Measurements from ENCODE around the gene CAND1.

CAND1 gene
- long read RNA-seq, donor 1, full-length matches to known transcripts, result 9 of 17 reads
- long read RNA-seq, donor 1, partial matches to known transcripts, result 8 of 17 reads
- long read RNA-seq, donor 1, other reads (novel, unspliced or antisense), result 0 of 17 reads
- long read RNA-seq, donor 2, full-length matches to known transcripts, result 4 of 4 reads
- long read RNA-seq, donor 2, partial matches to known transcripts, result 0 of 4 reads
- long read RNA-seq, donor 2, other reads (novel, unspliced or antisense), result 0 of 4 reads
- long read RNA-seq, donor 3, full-length matches to known transcripts, result 14 of 19 reads
- long read RNA-seq, donor 3, partial matches to known transcripts, result 5 of 19 reads
- long read RNA-seq, donor 3, other reads (novel, unspliced or antisense), result 0 of 19 reads
- long read RNA-seq, donor 4, full-length matches to known transcripts, result 14 of 37 reads
- long read RNA-seq, donor 4, partial matches to known transcripts, result 23 of 37 reads
- long read RNA-seq, donor 4, other reads (novel, unspliced or antisense), result 0 of 37 reads
- long read RNA-seq, donor 5, full-length matches to known transcripts, result 11 of 38 reads
- long read RNA-seq, donor 5, partial matches to known transcripts, result 27 of 38 reads
- long read RNA-seq, donor 5, other reads (novel, unspliced or antisense), result 0 of 38 reads
- long read RNA-seq, donor 6, full-length matches to known transcripts, result 12 of 32 reads
- long read RNA-seq, donor 6, partial matches to known transcripts, result 20 of 32 reads
- long read RNA-seq, donor 6, other reads (novel, unspliced or antisense), result 0 of 32 reads
- long read RNA-seq, donor 7, full-length matches to known transcripts, result 21 of 45 reads
- long read RNA-seq, donor 7, partial matches to known transcripts, result 24 of 45 reads
- long read RNA-seq, donor 7, other reads (novel, unspliced or antisense), result 0 of 45 reads
- long read RNA-seq, donor 8, full-length matches to known transcripts, result 12 of 24 reads
- long read RNA-seq, donor 8, partial matches to known transcripts, result 12 of 24 reads
- long read RNA-seq, donor 8, other reads (novel, unspliced or antisense), result 0 of 24 reads

DNA sequence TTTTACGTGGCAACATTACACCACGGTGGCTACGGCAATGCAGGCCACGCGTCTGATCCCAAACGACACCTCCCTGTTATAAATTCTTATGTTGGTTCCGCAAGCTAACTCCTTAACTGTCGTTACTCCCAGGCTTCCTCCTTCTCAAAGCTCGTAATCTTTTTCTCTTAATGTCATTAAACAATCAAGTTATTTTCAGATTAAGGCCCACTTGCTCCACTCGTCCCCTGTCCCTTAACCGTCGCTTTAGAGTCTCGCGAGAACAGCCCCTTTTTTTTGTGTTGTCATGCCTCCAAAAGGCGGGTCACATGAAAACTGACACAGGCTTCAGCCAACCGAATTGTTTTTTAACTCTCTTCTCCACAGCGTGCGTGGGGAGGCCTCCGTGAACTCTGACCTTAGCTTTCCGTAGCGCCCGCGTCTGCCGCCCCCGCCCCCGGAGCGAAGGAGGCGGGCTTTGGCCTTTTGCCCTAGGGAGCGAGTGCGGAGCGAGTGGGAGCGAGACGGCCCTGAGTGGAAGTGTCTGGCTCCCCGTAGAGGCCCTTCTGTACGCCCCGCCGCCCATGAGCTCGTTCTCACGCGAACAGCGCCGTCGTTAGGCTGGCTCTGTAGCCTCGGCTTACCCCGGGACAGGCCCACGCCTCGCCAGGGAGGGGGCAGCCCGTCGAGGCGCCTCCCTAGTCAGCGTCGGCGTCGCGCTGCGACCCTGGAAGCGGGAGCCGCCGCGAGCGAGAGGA lies at the start of gene CAND1:
CAND1 (plus strand) TSS at position 463 of the 737 bp plus-strand sequence. CDS start 360 bp downstream, outside the sequence.
- DNase-seq, result peak; percentile 99

GRCh38 chr12:67220065-67220464 lies 49.1 kb upstream of the CAND1 start:
- no peak for DNase-seq

GRCh38 chr12:67222302-67222701 lies 46.9 kb upstream of the CAND1 start:
- DNase-seq, result no peak

- no peak for DNase-seq
Observed at GRCh38 chr12:67223225-67223624, 45.9 kb upstream of the CAND1 start.

DNA sequence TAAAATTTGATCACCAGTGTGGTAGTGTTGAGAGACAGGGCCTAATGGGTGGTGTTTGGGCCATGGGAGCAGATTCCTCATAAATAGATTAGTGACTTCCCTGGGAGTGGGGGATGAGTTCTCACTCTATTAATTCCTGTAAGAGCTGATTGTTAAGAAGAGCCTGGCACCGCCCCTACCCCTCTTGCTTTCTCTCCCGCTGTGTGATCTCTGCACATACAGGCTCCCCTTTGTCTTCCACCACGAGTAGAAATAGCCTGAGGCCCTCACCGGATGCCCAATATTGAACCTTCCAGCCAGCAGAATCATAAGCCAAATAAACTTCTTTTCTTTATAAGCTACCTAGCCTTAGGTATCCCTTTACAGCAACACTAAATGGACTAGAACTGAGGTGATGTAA lies 31.9 kb upstream of the CAND1 start:
- DNase-seq, result no peak

- no peak for DNase-seq
Observed at GRCh38 chr12:67239061-67239460, 30.1 kb upstream of the CAND1 start.

DNA sequence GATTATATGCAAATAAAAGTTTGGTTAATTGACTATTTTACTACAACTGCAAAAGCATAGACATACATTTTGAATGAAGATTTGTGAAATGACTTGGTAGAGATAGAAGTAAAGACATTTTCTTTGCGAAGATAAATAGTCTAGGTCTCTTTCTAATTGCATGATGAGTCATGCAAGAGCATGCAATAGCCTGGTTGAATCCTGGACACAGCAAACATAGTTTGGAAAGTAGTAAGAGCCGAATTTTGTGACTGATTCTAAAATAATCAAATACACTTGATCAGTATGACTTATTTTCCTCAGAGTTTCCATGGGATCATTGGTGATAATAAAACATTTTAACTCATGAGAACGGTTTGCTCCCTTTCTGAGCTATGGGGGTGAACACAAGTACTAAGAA lies 27.7 kb upstream of the CAND1 start:
- DNase-seq, result no peak

DNA sequence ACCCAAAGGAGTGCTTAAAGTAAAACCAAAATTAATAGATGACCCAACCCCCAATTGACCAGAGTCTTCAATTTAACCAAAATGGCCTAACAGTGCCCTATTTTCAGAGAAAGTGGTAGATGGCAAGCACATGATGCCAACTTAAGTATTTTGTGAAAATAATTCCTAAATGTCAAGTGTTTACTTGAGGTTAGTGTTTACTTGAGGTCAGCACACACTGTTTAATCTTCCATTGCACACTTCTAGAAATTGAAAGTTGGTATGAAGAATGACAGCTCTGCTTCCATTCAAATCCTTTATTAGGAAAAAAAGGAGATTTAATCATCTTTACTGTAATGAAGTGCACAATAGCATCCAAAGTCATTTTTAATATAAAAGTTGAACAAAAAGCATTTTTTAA lies 25.9 kb upstream of the CAND1 start:
- no peak for DNase-seq

DNA sequence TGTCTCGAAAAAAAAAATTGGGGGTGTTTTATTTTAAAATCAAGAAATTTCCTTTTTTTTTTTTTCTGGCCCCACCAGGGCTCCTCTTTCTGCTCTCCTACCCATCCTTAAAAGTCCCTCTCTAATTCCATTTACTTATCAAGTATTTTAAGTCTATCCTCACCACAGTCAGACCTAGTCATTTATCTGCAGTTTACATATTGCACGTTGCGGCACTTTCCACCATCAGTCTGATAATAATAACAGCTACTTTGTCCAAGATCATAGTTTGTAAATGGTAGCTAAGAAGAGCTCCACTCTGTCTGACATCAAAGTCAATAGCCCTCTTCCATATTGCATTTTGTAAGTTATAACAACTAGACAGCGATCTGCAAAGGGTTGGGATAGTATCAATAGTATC lies 23.6 kb upstream of the CAND1 start:
- DNase-seq, result no peak

DNA sequence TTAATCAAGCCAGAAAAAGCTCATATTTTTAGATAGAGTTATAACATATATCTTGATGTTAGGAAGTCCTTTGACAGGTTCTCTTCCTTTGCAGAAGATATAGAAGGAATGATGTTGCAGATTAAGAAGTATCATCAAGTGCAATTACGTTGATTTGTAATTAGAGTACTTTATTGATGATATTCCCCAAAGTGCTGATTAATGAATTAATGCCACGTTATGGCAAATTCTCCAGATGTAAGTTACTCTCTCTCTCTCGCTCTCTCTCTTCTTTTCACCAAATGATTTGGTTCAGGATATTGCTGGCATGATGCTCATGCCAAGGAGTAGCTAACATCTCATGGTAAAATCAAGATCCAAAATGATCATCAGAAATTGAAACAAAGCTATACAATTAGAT lies 18.1 kb upstream of the CAND1 start:
- no peak for DNase-seq

DNA sequence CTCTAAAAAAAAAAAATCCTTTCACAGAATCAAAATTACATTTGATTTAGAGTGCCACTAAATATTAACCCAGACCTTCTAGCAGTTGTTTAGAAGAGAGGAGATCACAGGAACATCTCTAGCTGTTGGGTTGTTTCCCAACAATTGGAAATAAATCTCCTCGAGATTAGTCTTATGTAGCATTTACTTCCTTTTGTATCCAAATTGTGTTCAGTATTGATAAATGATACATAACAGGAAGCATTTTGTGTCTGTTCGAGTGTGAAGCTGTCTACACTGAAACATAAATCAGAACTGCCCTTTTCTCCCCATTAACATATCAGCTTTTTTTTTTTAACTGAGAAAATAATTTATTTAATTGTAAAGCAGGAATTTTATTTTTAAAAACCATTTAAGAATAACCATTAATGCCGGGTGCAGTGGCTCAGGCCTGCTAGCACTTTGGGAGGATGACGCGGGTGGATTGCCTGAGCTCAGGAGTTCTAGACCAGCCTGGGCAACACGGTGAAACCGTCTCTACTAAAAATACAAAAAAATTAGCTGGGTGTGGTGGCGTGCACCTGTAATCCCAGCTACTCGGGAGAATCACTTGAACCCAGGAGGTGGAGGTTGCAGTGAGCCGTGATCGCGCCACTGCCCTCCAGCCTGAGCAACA lies 14.7 kb upstream of the CAND1 start:
- no peak for DNase-seq

DNA sequence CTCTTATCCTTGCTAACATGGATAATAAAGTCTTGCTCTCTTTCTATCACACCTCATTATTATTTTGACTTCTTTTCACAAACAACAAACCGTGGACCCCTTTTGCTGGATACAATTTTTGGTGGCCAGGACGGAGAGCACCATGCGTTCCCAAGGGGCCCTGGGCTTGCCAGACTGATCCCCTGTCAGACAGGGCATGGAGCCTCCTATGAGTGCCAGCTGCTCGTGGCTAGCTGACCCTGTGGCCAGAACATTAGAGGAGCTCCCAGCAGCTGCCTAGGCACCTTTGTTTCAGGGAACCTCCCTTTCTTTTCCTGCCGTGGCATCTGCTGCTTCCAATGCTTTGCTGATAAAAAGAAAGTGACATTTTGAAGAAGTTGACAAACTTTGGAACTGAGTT lies 12.5 kb upstream of the CAND1 start:
- no peak for DNase-seq

DNA sequence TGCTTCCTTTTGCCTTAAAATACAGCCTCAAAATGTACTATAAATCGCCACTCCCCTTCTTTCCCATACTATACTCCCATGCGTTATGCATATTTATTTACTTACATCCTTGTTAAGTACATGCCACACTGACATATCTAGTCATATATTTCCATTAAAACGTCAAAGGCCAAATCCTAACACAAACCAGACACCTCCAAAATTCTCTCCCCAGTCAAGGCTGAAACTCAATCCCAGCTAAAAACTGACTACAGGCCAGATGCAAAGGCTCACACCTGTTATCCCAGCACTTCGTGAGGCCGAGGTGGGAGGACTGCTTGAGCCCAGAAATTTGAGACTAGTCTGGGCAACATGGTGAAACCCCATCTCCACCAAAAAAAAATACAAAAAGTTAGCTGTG lies 5.7 kb upstream of the CAND1 start:
- DNase-seq, result no peak

GRCh38 chr12:67268335-67268895 lies 743 bp upstream of the CAND1 start:
- DNase-seq, result peak; percentile 85

DNA sequence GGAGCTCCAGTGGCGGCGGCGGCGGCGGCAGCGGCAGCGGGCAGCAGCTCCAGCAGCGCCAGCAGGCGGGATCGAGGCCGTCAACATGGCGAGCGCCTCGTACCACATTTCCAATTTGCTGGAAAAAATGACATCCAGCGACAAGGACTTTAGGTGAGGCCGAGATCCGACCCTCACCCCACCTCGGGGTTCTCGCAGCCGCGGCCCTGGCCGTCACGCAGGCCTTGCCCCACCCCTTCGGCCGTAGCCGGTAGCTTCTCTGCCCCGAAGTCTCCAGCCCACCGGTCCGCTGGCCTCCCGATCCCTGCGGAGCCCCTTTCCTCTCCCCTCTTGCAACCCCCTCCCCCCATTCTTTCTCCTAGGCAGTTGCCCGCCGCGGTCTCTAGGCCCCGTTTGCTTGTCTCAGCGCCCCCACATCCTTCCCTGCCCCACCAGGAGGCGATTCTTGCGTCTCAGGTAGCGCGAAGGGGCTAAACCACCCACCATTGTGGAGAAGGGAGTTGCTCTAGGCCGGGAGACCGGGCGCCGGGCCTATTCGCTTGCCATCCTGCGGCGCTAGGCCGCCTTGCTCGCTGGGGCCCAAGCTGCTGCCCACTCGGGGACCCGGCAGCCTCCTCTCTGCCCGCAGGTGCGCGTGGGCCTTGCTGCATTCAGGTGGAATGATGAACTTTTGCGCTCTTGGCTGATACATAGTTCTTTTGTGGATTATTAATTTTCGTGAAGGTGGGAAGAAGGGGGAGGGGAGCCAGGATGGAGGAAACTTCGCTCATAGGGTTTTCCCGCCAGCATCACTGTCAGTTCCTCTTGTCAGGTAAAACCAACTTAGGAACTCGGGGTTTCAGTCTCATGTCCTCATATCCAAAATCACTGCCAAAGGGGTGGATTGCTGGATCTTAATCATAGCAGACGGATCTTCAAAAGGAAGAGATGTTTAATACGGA lies 745 bp downstream of the CAND1 start:
- DNase-seq, result peak; percentile 89

GRCh38 chr12:67270622-67271021 lies 1.5 kb downstream of the CAND1 start:
- no peak for DNase-seq

DNA sequence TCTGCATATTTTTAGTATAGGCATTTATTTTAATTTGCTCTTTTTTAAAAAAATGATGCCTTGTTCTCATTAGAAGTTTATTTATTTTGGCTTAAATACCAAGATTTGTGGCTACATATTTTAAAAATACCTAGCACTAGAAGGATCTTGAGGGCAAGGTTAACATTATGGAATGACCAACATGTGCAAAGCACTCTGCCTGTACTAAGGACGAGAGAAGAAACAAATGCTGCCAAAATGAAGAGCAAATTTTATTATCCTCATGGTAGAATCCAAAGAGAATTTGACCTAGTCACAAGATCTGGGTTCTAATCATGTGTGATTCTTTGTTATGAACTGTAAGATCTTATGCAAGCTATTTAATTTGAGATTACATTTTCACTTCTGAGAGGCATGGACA lies 2.8 kb downstream of the CAND1 start:
- no peak for DNase-seq

DNA sequence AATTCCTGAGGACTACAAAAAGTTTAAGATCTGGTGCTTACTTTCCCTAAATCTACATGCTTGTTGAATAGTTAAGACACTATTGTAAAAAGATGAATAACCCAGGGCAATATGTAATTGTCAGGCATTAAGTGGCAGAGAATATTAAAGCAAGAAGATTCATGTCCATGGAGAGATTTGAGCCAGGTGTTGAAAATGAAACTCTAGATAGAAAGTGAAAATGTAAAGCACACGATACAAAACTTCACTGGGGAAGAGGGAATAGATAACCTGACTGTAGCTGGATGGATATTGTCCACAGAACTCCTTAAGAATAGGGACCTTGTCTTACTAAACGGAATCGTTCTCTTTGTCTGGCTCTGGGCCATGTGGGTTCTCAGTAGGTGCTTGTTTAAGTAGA lies 5.0 kb downstream of the CAND1 start:
- DNase-seq, result no peak

- DNase-seq, result no peak
Observed at GRCh38 chr12:67275380-67275913, 6.3 kb downstream of the CAND1 start.

GRCh38 chr12:67276421-67276820 lies 7.3 kb downstream of the CAND1 start:
- DNase-seq, result no peak

Data from right kidney (tissue), 9 donors.